CD4-positive, alpha-beta T cell treated with Interleukin-15 for 4 hours (primary cell): ENCODE results near the gene KIF26A.

Experiments
- DNase-seq: peaks from one replicate; pipeline ENCODE4 v3.0.0-alpha.2; 2020; ENCODE audit warnings: low spot score

Gene KIF26A

DNA sequence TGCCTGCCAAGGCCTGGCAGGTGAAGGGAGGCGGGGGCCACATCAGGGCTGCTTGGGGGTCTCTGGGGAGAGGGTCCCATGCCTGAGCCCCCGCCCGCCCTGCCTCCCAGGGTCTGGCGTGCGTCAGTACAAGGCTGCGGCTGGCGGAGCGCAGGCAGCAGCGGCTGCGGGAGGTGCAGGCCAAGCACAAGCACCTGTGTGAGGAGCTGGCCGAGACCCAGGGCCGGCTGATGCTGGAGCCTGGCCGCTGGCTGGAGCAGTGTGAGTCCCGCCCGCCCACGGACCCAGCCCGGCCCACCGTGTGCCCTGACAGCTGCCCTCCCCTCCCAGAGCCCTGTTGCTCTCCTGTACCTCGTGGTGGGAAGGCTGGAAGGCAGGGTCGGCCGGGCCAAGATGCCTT, 40.7 kb downstream of the KIF26A start:
- DNase-seq = no peak

- DNase-seq = no peak
Measured at GRCh38 chr14:104179564-104180129, 41.3 kb downstream of the KIF26A start.

GRCh38 chr14:104180561-104181165, 42.3 kb downstream of the KIF26A start:
- DNase-seq = no peak

DNA sequence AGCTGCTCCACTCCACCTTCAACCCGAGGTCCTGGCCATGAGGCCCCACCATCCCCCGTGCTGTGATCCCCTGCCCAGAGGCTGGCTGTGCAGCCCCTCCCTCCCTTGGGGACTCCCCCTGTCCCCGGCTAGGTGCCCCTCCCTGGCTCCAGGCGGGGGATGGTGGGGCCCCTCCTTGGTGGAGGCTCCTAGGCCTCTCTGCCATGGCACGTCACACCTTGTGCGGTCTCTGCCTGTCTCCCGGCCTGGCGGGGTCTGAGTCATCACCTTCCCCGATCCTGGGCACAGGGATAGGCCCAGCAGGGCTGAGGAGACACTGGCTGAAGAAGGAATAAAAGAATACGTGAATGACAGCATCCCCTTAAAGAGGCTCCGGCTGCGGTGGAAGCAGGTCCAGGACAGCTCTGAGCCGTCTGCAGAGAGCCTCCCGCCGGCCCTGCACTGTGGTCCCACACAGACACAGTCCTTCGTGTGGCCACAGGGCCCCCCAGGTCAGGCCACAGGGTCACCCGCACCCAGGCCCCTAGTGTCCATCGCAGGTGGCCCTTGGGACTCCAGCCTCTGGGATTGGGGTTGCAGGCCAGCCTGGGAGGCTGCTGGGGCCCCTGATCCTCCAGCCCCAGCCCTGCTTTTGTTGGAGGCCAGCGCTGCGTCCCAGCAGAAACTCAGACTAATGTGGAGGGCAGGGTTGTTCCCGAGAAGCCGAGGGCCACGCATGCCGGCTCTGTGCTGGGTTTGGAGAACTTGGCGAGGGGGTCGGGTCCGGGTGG, 43.6 kb downstream of the KIF26A start:
- no peak for DNase-seq

DNA sequence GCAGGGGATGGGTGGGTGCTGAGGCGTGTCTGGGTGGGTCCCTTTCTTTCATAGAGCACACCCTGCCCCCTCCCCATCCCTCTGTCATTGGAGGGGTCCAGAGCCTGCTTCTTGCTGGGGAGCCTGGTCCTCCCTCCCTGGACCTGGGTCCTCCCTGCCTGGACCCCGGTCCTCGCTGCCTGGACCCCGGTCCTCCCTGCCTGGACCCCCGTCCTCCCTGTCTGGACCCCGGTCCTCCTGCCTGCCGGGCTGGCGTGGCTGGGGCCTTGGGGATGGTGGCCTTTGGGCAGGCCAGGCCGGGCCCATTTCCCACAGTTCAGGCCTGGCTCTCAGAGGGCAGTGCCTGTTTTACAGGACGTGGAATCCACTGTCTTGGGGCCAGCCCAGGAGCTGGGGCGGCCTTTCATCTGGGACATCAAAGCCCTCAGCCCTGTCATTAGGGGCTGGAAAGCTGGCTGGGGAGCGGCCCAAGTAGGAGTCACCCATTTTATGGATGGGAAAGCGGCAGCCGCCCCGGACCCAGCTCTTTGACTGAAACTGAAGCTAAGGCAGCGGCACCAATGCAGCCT, 44.6 kb downstream of the KIF26A start:
- DNase-seq = no peak

GRCh38 chr14:104183796-104184195, 45.4 kb downstream of the KIF26A start:
- DNase-seq = no peak

DNA sequence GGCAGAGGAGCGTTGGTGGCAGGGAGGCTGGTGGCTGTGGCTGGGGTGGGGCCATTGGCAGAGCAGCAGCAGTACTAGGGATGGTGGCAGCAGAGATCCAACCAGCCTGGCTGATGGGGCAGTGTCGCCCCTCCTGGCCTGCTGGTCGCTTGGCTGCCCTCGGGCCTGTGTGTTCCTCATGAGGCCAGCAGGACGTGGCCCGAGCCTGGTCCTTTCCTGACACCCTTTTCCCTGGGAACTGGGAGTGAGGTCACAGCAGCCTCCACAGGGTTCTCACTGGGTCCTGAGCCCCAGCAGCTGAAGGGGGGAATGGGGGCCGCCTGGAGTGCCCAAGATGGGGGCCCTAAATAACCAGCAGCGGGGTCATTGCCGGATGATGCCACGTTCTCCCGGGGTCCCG, 46.1 kb downstream of the KIF26A start:
- no peak for DNase-seq

DNA sequence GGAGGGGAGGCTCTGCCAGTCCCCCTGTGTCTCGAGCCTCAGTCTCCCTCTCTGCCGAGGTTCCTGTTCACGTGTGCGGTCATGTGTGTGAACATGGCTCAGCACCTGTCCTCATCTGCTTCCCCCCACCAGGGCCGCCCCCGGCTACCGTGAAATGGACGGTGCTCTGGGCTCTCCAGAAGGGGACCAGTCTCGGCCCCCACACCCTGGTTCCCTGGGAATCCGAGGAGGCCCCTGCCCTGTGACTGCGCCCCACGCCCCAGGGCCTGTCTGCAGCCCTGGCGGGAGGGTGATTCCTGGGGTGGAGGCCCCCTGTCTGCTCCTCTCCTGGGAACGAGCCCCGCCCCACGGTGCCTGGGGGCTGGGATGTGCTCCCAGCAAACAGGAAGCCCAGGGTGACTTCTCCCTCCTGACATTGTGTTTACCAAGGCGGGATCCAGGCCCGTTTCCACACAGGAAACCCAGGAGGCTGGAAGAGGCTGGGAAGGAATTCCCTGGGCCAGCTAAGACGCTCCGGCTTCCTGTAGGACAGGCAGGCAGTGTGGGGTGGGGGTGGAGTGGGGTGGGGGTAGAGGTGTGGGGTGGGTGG, 46.6 kb downstream of the KIF26A start:
- no peak for DNase-seq

GRCh38 chr14:104185916-104186495, 47.6 kb downstream of the KIF26A start:
- DNase-seq = no peak

DNA sequence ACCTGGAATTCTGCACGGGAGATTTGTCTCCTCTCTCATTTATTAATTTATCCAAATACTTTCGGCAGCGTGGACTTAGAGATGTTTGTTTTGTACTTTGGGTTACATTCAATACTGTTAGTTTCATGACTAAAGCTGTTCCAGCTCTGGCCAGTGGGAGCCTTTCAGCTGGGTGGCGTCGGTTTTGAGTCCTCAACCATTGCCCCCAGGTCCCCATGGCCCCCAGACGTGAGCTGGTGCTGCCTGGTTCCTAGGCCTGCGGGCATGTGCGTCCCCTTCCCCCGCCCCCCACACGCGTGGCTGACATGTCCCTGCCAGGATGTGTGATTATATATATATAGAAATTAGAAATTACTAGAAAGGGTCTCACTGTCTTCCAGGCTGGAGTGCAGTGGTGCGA, 48.2 kb downstream of the KIF26A start:
- DNase-seq = no peak

DNA sequence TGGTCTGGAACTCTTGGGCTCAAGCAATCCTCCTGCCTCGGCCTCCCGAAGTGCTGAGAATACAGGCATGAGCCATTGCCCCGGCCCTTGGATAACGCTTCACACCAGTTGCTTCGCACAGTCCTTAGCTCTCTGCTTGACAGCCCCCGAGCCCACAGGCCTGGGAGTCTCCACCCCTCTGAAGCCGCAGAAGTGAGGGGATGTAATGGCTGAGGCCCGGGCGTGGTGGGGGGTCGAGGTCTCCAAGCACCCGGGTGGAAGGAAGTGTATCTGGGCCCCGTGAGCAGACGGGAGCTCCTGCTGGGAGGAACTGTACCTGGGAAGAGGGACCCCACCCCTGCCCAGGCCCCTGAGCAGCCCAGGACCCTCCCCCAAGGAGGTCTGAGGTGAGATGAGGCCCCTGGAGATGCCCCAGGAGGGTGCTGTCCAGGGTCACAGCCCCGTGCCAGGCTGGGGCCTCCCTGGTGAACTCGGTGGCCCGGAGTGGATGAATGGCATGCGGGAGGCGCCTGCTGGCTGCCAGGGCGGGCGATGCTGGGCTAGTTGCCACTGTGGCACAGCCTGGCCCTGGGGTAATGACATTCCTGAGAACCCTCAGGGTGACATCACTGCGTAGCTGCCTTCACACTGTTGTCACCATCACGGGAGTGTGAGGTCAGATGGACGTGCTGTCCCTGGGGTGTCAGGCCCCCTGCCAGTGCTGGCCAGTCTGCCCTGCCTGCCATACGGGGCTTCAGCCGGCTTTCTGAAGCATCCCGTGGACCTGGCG, 48.9 kb downstream of the KIF26A start:
- DNase-seq = no peak

GRCh38 chr14:104187931-104188726, 49.7 kb downstream of the KIF26A start:
- DNase-seq = no peak

- no peak for DNase-seq
Measured at GRCh38 chr14:104188727-104189400, 50.5 kb downstream of the KIF26A start.

DNA sequence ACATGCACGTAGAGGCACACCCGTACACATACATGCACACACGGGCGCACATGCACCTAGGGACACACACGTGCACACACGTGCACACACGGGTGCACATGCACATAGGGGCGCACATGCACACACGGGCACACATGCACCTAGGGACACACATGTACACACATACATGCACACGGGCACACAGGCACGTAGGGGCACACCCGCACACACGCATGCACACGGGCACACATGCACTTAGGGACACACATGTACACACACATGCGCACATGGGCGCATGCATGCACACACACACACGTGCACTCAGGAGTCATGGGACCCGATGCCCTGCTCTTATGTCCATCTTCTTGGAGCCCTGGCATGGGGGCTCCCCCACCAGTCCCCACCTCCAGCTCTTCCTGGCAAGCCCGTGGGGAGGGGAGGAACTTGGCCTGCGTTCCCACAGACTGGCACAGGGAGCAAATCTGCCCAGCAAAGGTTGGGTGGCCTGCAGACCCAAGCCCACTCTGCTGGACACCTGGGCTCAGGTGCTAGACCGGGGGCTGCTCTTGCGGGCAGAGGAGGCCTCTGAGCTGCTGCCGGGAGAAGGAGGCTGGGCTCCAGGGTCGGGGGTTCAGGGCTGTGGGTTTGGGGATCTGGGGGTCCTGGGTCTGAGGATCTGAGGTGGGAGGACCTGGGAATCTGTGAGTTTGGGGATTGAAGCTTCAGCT, 51.4 kb downstream of the KIF26A start:
- no peak for DNase-seq

DNA sequence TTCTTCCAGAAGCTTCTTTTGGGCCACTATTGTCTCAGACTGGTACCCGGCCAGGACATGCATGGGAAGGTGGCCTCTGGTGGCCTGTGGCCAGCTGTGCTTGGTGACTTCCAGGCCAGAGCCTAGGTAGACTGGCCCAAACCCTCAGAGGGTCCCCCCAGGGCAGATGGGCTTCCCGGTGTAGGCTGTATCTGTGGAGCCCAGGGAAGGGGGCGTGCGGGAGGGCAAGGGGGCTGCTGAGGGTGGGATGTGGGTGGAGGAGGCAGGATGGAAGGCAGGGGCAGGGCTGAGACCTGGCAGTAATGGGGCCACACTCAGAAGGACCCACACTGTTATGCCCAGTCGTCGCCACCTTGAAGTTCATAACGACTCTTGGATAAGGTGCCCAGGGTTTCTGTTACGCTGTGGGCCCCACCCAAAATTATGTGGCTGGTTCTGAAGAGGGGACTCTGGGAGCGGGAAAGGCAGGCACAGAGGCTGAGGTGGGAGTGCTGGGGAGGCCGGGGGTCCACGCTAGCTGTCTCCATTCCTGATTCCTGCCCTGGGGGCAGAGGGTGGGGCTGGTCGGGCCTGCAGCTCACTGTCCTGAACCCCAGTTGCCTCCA, 52.1 kb downstream of the KIF26A start:
- DNase-seq = no peak

DNA sequence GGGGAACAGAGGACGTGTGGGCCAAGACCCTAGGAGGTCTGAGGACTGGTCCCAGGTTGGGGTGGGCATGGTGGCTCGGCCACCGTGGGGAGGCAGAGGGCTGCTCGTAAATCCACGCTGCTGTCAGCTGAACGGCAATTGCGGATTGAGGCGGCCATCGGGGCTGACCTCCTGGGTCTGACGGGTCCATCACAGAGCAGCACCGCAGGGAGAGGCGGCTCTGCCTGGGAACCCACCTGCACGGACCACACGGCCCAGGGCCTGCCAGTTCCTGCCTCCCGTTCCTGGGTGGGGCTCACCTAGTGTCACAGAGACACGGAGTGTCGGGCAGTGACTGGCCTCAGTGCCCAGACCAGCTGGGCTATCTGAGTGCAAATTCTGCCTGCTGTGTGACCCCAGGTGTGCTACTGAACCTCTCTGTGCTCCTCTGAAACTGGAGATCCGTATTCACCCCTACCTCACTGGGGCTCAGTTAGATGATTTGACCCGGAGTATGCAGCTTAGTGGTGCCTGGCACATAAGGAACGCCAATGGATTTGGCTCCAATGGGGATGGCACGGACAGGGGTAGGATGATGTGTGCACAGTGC, 53.1 kb downstream of the KIF26A start:
- no peak for DNase-seq

DNA sequence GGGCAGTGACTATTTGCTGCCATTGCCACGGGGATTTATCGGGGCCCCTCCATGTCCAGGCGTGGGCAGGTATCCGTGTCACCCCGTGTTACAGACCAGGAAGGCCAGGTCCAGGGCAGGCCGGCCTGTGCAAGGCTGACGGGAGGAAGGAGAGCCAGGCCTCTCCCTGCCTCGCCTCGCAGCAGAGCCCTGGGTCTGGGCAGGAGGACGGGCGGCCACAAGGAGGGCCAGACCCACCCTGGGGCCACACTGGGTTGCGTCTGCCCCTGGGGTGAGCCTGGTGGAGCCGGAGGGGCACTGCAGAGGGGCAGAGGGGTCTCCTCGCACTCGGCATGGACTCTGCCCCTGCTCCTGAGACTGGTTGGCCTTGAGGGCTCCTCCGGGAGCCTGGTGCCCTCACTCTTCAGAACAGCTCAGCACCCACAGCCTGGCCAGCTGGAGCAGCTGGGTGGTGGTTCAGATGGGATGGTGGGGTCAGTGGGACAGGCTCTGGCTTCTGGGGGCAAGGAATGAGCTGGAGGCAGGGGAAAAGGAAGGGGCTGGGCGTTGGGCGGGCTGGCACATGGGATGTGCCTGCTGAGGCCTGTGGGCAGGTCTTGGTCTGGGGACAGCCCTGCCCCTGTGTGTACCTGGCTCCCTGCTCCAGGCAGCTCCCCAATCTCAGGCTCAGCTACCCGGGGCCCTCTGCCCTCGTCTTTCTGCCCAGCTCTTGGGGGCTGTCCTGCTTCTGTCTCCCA, 53.9 kb downstream of the KIF26A start:
- DNase-seq = no peak

- DNase-seq = no peak
Measured at GRCh38 chr14:104192883-104193245, 54.5 kb downstream of the KIF26A start.
